Gastroesophageal sphincter (tissue), 4 donors: Measurements from ENCODE around the gene ARRB1. TPM values are rescaled to one million over a fixed set of nuclear protein-coding genes. Genes with fewer than 3 reads are reported as not detected.
A peak's percentile ranks its signal among the peaks of the same experiment; 100 is the strongest.

Experiments
- ATAC-seq: fragments of 150-250 bp; one replicate; pipeline ENCODE4 v1.9.1; 2016; ENCODE audit warnings: mild to moderate bottlenecking, moderate library complexity
- H3K27ac ChIP-seq, 4 donors: fragments of 200-600 bp; sonication (generic) in 3 of 4; 1 replicate in 3 of 4; 2 replicates in 1 of 4; pipeline ENCODE4 v1.5.1; 2016 to 2019
- H3K27me3 ChIP-seq: fragments of 200-600 bp; sonication (generic); one replicate; pipeline ENCODE4 v1.5.1; 2019
- H3K36me3 ChIP-seq, 2 donors: fragments of 200-600 bp; sonication (generic); one replicate each; pipeline ENCODE4 v1.5.1; 2019; ENCODE audit warnings: control low read depth in 1 of 2
- H3K4me1 ChIP-seq, 3 donors: fragments of 200-600 bp; sonication (generic); 1 replicate in 2 of 3; 2 replicates in 1 of 3; pipeline ENCODE4 v1.5.1; 2016 to 2019; ENCODE audit warnings: control low read depth in 2 of 3
- H3K4me3 ChIP-seq, 2 donors: fragments of 200-600 bp; sonication (generic); one replicate each; pipeline ENCODE4 v1.5.1; 2019; ENCODE audit warnings: mild to moderate bottlenecking in 1 of 2, moderate library complexity in 1 of 2
- H3K9me3 ChIP-seq, 3 donors: fragments of 200-600 bp; sonication (generic); one replicate each; pipeline ENCODE4 v1.5.1; 2017 to 2019; ENCODE audit warnings: control low read depth in 2 of 3
- CTCF ChIP-seq, 4 experiments: fragments of 200-600 bp in 2 of 4; fragments of 450-650 bp in 2 of 4; sonication (generic) in 1 of 4; IDR thresholded peaks; one replicate each; pipeline ENCODE4 v1.5.1; 2017 to 2019; ENCODE audit warnings: antibody characterized with exemption in 4 of 4, mild to moderate bottlenecking in 2 of 4, moderate library complexity in 2 of 4
- EP300 ChIP-seq: sonication (generic); formaldehyde crosslinking; IDR thresholded peaks from one replicate; pipeline ENCODE4 v1.6.1; 2017; ENCODE audit warnings: antibody characterized with exemption, mild to moderate bottlenecking
- POLR2A ChIP-seq, 2 donors: fragments of 450-650 bp; IDR thresholded peaks; one replicate each; pipeline ENCODE4 v1.6.1; 2017; ENCODE audit warnings: antibody characterized with exemption in 2 of 2, mild to moderate bottlenecking in 2 of 2, moderate library complexity in 1 of 2
- POLR2AphosphoS5 ChIP-seq: sonication (generic); formaldehyde crosslinking; IDR thresholded peaks from one replicate; pipeline ENCODE4 v1.6.1; 2017; ENCODE audit warnings: antibody characterized with exemption
- WGBS, 2 donors: methylation state at CpG; one replicate each; pipeline ENCODE4 v1.1.5; 2018; ENCODE audit warnings: low coverage in 1 of 2; 5-methylcytosine and 5-hydroxymethylcytosine counted together
- total RNA-seq, 4 donors: library from RNA; depleted of rRNA; stranded (reverse); fragments of >200 nt; gene quantifications; one replicate each; pipeline ENCODE4 v1.1.0, GENCODE V29; 2016

The ARRB1 gene
- total RNA-seq, 4 donors from 2014 or later, result 72.3 to 120 (median 93.0) TPM

DNA sequence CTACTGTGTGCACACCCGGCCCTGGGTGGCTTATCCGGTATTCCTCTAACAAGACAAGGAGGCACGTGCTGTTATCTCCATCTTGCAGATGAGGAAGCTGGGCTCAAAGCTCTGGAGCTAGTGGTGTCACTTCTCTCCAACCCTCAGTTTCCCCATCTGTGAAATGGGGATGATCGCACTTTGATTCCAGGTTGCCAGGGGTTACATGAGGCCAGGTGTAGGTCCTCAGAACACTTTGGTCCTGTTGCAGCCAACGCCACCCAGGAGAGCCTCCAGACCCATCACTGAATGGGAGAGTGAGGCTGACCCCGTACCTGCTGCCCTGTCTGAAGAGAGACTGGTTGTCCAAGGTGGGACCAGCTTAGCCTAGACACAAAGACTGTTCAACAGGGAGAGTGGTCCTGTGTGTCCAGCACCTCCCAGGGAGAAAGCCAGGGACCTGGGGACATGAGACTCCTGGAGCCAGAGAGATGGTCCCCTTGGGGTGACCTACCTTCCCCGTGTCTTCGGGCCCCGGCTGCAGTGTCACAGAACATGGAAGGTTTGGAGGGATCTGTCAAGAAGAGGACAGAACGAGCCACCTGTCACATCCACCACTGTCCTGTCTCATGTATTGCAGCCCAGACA, 69.9 kb downstream of the ARRB1 start:
- 100% methylated on average over 1 of the region's 10 CpGs for WGBS, 2 donors
- no peak for TF ChIP-seq POLR2AphosphoS5
- no peak for TF ChIP-seq POLR2A (IDR thresholded peaks at IDR 0.05)
- TF ChIP-seq CTCF (IDR thresholded peaks at IDR 0.05), result no peak
- Histone ChIP-seq H3K27ac (peak overlapping the region in 3 of 4 donors; percentile 47 to 66 (median 55)), H3K4me3 (no peak overlapping the region), H3K27me3 (no peaks in the 10 kb centered on the region), H3K9me3 (no peaks in the 10 kb centered on the region), H3K4me1 (peaks cover 0 to 26% (median 6%) of the 10 kb centered on the region in 3 donors), H3K36me3 (peaks cover 3 to 98% of the 10 kb centered on the region in 2 donors)
- no peak for ATAC-seq

- Histone ChIP-seq H3K4me3 (no peak overlapping the region), H3K27ac (peak overlapping the region in 3 of 4 donors; percentile 47 to 66 (median 55)), H3K4me1 (peaks cover 0 to 23% (median 6%) of the 10 kb centered on the region in 3 donors), H3K27me3 (no peaks in the 10 kb centered on the region), H3K36me3 (peaks cover 3 to 98% of the 10 kb centered on the region in 2 donors), H3K9me3 (no peaks in the 10 kb centered on the region)
- no peak for TF ChIP-seq POLR2A (IDR thresholded peaks at IDR 0.05)
- TF ChIP-seq POLR2AphosphoS5, result no peak
- no peak for TF ChIP-seq CTCF (IDR thresholded peaks at IDR 0.05)
- TF ChIP-seq EP300, result no peak
- 63 to 87% methylated on average over 4 to 7 of the region's 15 CpGs for WGBS, 2 donors
- no peak for ATAC-seq
Measured at GRCh38 chr11:75280770-75281468, 70.5 kb downstream of the ARRB1 start.

DNA sequence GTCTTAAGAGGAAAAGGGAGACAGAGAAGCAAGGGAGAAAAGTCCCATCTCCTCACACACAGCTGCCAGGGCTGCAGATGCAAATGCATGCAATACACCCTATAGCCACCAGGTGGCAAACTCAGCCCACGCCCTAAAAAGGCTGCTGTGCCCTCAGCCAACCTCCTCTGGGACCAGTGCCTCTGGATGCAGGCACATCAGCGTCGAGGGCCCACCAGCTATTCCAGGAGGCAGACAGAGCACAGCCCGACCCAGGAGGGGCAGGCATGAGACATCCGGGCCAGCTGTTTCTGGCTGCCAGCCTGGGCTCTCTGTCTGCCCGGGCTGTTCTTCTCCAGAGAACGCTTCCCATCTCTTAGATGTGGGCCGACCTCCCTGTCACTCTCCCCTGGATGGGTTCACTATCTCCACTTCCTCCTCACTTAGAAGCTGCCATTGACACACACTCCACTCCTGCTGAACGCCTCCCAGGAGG, 71.2 kb downstream of the ARRB1 start:
- peaks cover 0 to 23% (median 6%) of the 10 kb centered on the region in 3 donors for H3K4me1 ChIP-seq
- H3K4me3 ChIP-seq, result no peak overlapping the region
- WGBS, 2 donors, result 26% methylated on average over 6 of the region's 9 CpGs; no CpG with 5 or more reads in 1 of the 2 donors
- TF ChIP-seq POLR2A (IDR thresholded peaks at IDR 0.05) (no peak), POLR2AphosphoS5 (peak; percentile 52), CTCF (IDR thresholded peaks at IDR 0.05) (peak in 3 of 4 experiments; percentile 99)
- peaks cover 3 to 98% of the 10 kb centered on the region in 2 donors for H3K36me3 ChIP-seq
- peak overlapping the region in 3 of 4 donors; percentile 47 to 66 (median 55) for H3K27ac ChIP-seq
- ATAC-seq, result peak; percentile 79
- H3K9me3 ChIP-seq, result no peaks in the 10 kb centered on the region
- H3K27me3 ChIP-seq, result no peaks in the 10 kb centered on the region

DNA sequence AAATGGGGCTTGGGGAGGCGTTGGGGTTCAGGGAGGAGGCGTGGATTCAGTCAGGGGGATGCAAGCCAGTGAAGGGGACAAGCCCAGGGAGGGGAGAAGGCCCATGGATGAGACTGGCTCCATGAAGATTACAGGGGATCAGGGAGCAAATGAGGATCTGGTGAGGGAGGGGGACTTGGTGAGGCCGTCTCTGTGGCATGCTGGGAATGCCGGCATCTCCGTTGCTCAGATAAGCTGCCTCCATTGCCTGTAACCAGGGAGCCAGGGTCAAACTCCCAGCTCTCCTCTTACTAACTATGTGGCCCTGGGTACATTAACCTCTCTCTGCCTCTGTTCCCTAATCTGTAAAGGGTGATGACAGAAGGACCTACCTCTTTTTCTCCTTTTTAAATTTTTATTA, 72.2 kb downstream of the ARRB1 start:
- no peak for ATAC-seq
- whole genome bisulfite sequencing, 2 donors, result 62 to 72% methylated on average over 3 of the region's 5 CpGs
- no peaks in the 10 kb centered on the region for H3K9me3 ChIP-seq
- TF ChIP-seq EP300 (no peak), POLR2A (IDR thresholded peaks at IDR 0.05) (no peak), CTCF (IDR thresholded peaks at IDR 0.05) (no peak), POLR2AphosphoS5 (no peak)
- no peak overlapping the region for H3K4me3 ChIP-seq
- peaks cover 3 to 98% of the 10 kb centered on the region in 2 donors for H3K36me3 ChIP-seq
- H3K4me1 ChIP-seq, result peaks cover 0 to 23% (median 6%) of the 10 kb centered on the region in 3 donors
- H3K27me3 ChIP-seq, result no peaks in the 10 kb centered on the region
- peak overlapping the region in 2 of 4 donors; percentile 14 to 47 for H3K27ac ChIP-seq
